GM18520 (cell line): Measurements from ENCODE around the gene RASSF4.

Experiments
- ATAC-seq: cut with Tn5 transposase; IDR thresholded peaks from one replicate; pipeline ENCODE4 v1.9.1; 2021; ENCODE audit not compliant: unreplicated experiment

Gene RASSF4

GRCh38 chr10:44974628-44975430, 15.2 kb downstream of the RASSF4 start:
- peak; percentile 58 for ATAC-seq

GRCh38 chr10:44975431-44976331, 16.1 kb downstream of the RASSF4 start:
- no peak for ATAC-seq

GRCh38 chr10:44976352-44977198, 17.0 kb downstream of the RASSF4 start:
- no peak for ATAC-seq

GRCh38 chr10:44977287-44978212, 17.9 kb downstream of the RASSF4 start:
- no peak for ATAC-seq

- no peak for ATAC-seq
Observed at GRCh38 chr10:44978213-44978569, 18.6 kb downstream of the RASSF4 start.

- no peak for ATAC-seq
Observed at GRCh38 chr10:44978570-44979280, 19.1 kb downstream of the RASSF4 start, which contains the start of gene DEPP1. Gene DEPP1, minus strand, starts transcription at chr10:44978809. Its CDS starts 779 bp downstream, at chr10:44978030.

GRCh38 chr10:44979281-44980191, 19.9 kb downstream of the RASSF4 start:
- no peak for ATAC-seq

GRCh38 chr10:44980309-44981171, 20.9 kb downstream of the RASSF4 start:
- no peak for ATAC-seq

GRCh38 chr10:44981172-44982113, 21.8 kb downstream of the RASSF4 start:
- no peak for ATAC-seq

GRCh38 chr10:44982114-44982460, 22.5 kb downstream of the RASSF4 start:
- ATAC-seq: no peak

- no peak for ATAC-seq
Observed at GRCh38 chr10:44982496-44982895, 22.9 kb downstream of the RASSF4 start.

- no peak for ATAC-seq
Observed at GRCh38 chr10:44983066-44983894, 23.7 kb downstream of the RASSF4 start.

GRCh38 chr10:44983895-44984278, 24.3 kb downstream of the RASSF4 start:
- no peak for ATAC-seq

- ATAC-seq: no peak
Observed at GRCh38 chr10:44984671-44985101, 25.1 kb downstream of the RASSF4 start.

GRCh38 chr10:44985175-44985681, 25.6 kb downstream of the RASSF4 start:
- no peak for ATAC-seq
